Measurements from ENCODE around the gene C4orf36.

Gene C4orf36

GRCh38 chr4:86891762-86892635 is at the start of gene C4orf36:
Gene C4orf36, minus strand, starts transcription at chr4:86892422. Its CDS starts 902 bp downstream, at chr4:86891520.
- peak; percentile 59 for DNase-seq

- no peak for DNase-seq
Observed at GRCh38 chr4:86940920-86941460, 48.8 kb upstream of the C4orf36 start.

- DNase-seq = peak; percentile 39
Observed at GRCh38 chr4:86939729-86940575, 47.7 kb upstream of the C4orf36 start.

- DNase-seq = peak; percentile 49
Observed at GRCh38 chr4:86938771-86939520, 46.7 kb upstream of the C4orf36 start.

GRCh38 chr4:86935853-86936733 is 43.9 kb upstream of the C4orf36 start:
- DNase-seq = peak; percentile 86

- DNase-seq = no peak
Observed at GRCh38 chr4:86935566-86935852, 43.3 kb upstream of the C4orf36 start.

- peak; percentile 95 for DNase-seq
Observed at GRCh38 chr4:86934771-86935565, 42.7 kb upstream of the C4orf36 start, which contains the start of gene AFF1. Gene AFF1, plus strand, starts transcription at chr4:86935011. Its CDS starts 13,523 bp downstream, at chr4:86948534.

- peak; percentile 30 for DNase-seq
Observed at GRCh38 chr4:86934147-86934770, 42.0 kb upstream of the C4orf36 start.

GRCh38 chr4:86928400-86929255 is 36.4 kb upstream of the C4orf36 start:
- no peak for DNase-seq

GRCh38 chr4:86927843-86928395 is 35.7 kb upstream of the C4orf36 start:
- peak; percentile 26 for DNase-seq

GRCh38 chr4:86926435-86927086 is 34.3 kb upstream of the C4orf36 start:
- DNase-seq = no peak

GRCh38 chr4:86924811-86925210 is 32.6 kb upstream of the C4orf36 start:
- DNase-seq = no peak

GRCh38 chr4:86921608-86922252 is 29.5 kb upstream of the C4orf36 start:
- no peak for DNase-seq

- no peak for DNase-seq
Observed at GRCh38 chr4:86919561-86920223, 27.5 kb upstream of the C4orf36 start.

- DNase-seq = no peak
Observed at GRCh38 chr4:86918539-86919072, 26.4 kb upstream of the C4orf36 start.

- no peak for DNase-seq
Observed at GRCh38 chr4:86917212-86918039, 25.2 kb upstream of the C4orf36 start.
